LHCN-M2 (cell line): Measurements from ENCODE around the gene TAGLN2. TPM values are rescaled to one million over a fixed set of nuclear protein-coding genes. Genes with fewer than 3 reads are reported as not detected.
A peak's percentile ranks its signal among the peaks of the same experiment; 100 is the strongest.

Source experiments
- DNase-seq: peaks from one replicate; pipeline ENCODE4 v3.0.0-alpha.2; 2012; ENCODE audit warnings: low read depth
- total RNA-seq: library from RNA; depleted of rRNA; stranded (reverse); fragments of >200 nt; gene quantifications from 2 replicates; pipeline ENCODE4 v1.2.3, GENCODE V29; 2014

The TAGLN2 gene
- total RNA-seq, 1 experiment from 2014 or later = 294 TPM

- DNase-seq = no peak
These were observed 24.7 kb upstream of the TAGLN2 start for GRCh38 chr1:159949981-159950381.

- no peak for DNase-seq
These were observed 23.8 kb upstream of the TAGLN2 start for GRCh38 chr1:159949123-159949522.

GRCh38 chr1:159947942-159948341, 22.6 kb upstream of the TAGLN2 start:
- no peak for DNase-seq

- DNase-seq = no peak
These were observed 21.2 kb upstream of the TAGLN2 start for GRCh38 chr1:159946242-159947187.

GRCh38 chr1:159945483-159946241, 20.4 kb upstream of the TAGLN2 start, which contains the start of gene IGSF9:
TSS of gene IGSF9 (minus strand) at chr1:159945613. CDS start at chr1:159943454, 2,159 bp downstream.
- peak; percentile 31 for DNase-seq

GRCh38 chr1:159944623-159945455, 19.5 kb upstream of the TAGLN2 start:
- no peak for DNase-seq

GRCh38 chr1:159943908-159944622, 18.8 kb upstream of the TAGLN2 start:
- DNase-seq = no peak

- DNase-seq = no peak
These were observed 18.0 kb upstream of the TAGLN2 start for GRCh38 chr1:159943278-159943640.

GRCh38 chr1:159942632-159943277, 17.4 kb upstream of the TAGLN2 start:
- DNase-seq = no peak

- no peak for DNase-seq
These were observed 16.6 kb upstream of the TAGLN2 start for GRCh38 chr1:159941591-159942560.

GRCh38 chr1:159941141-159941540, 15.8 kb upstream of the TAGLN2 start:
- DNase-seq = no peak

GRCh38 chr1:159940006-159940620, 14.8 kb upstream of the TAGLN2 start:
- DNase-seq = no peak

GRCh38 chr1:159939678-159940002, 14.3 kb upstream of the TAGLN2 start:
- DNase-seq = no peak

GRCh38 chr1:159938905-159939677, 13.8 kb upstream of the TAGLN2 start:
- DNase-seq = no peak

GRCh38 chr1:159938211-159938852, 13.0 kb upstream of the TAGLN2 start:
- DNase-seq = no peak

GRCh38 chr1:159937054-159937750, 11.9 kb upstream of the TAGLN2 start:
- DNase-seq = no peak
